Measurements from ENCODE around the gene PIP4K2A.

The PIP4K2A gene

GRCh38 chr10:22635650-22636049, 78.7 kb downstream of the PIP4K2A start:
- no peak for ATAC-seq
- TF ChIP-seq ARNTL (CRISPR knock-in tag; IDR thresholded peaks at IDR 0.05; ENCODE audit: borderline replicate concordance, low read depth) = no peak
- TF ChIP-seq ESRRG (CRISPR knock-in tag; IDR thresholded peaks at IDR 0.05) = no peak
- TF ChIP-seq CREB5 (CRISPR knock-in tag; IDR thresholded peaks at IDR 0.05; ENCODE audit: low read depth) = no peak
- no peak for TF ChIP-seq TOX (CRISPR knock-in tag; IDR thresholded peaks at IDR 0.05; ENCODE audit: borderline replicate concordance)
- no peak for TF ChIP-seq TSHZ2 (CRISPR knock-in tag; IDR thresholded peaks at IDR 0.05)
- no peak for TF ChIP-seq ZC3H10 (CRISPR knock-in tag; IDR thresholded peaks at IDR 0.05)

GRCh38 chr10:22634606-22635459, 79.5 kb downstream of the PIP4K2A start:
- no peak for TF ChIP-seq PPARA (CRISPR knock-in tag; IDR thresholded peaks at IDR 0.05; ENCODE audit: borderline replicate concordance)
- no peak for TF ChIP-seq TSHZ2 (CRISPR knock-in tag; IDR thresholded peaks at IDR 0.05)
- TF ChIP-seq RARB (CRISPR knock-in tag; IDR thresholded peaks at IDR 0.05) = no peak
- TF ChIP-seq TCF4 (CRISPR knock-in tag; IDR thresholded peaks at IDR 0.05; ENCODE audit: borderline replicate concordance) = no peak
- TF ChIP-seq SNAI2 (CRISPR knock-in tag; IDR thresholded peaks at IDR 0.05) = no peak
- TF ChIP-seq ZC3H10 (CRISPR knock-in tag; IDR thresholded peaks at IDR 0.05) = no peak
- TF ChIP-seq GLIS3 (CRISPR knock-in tag; IDR thresholded peaks at IDR 0.05) = no peak
- TF ChIP-seq TOX (CRISPR knock-in tag; IDR thresholded peaks at IDR 0.05; ENCODE audit: borderline replicate concordance) = no peak
- TF ChIP-seq ZFP3 (CRISPR knock-in tag; IDR thresholded peaks at IDR 0.05) = no peak
- TF ChIP-seq ISL1 (CRISPR knock-in tag; IDR thresholded peaks at IDR 0.05) = no peak
- TF ChIP-seq BACH2 (CRISPR knock-in tag; IDR thresholded peaks at IDR 0.05; ENCODE audit: borderline replicate concordance) = no peak
- ATAC-seq = no peak

- TF ChIP-seq ZC3H10 (CRISPR knock-in tag; IDR thresholded peaks at IDR 0.05) (no peak), GLIS3 (CRISPR knock-in tag; IDR thresholded peaks at IDR 0.05) (no peak), RARB (CRISPR knock-in tag; IDR thresholded peaks at IDR 0.05) (no peak), CREB5 (CRISPR knock-in tag; IDR thresholded peaks at IDR 0.05; ENCODE audit: low read depth) (no peak), SNAI2 (CRISPR knock-in tag; IDR thresholded peaks at IDR 0.05) (no peak), TCF4 (CRISPR knock-in tag; IDR thresholded peaks at IDR 0.05; ENCODE audit: borderline replicate concordance) (no peak)
- ATAC-seq = no peak
These were observed 80.3 kb downstream of the PIP4K2A start for GRCh38 chr10:22634093-22634492.

GRCh38 chr10:22633528-22633927, 80.8 kb downstream of the PIP4K2A start:
- TF ChIP-seq GLIS3 (CRISPR knock-in tag; IDR thresholded peaks at IDR 0.05) (no peak), ZNF8 (CRISPR knock-in tag; IDR thresholded peaks at IDR 0.05) (no peak), ZC3H10 (CRISPR knock-in tag; IDR thresholded peaks at IDR 0.05) (no peak), TCF4 (CRISPR knock-in tag; IDR thresholded peaks at IDR 0.05; ENCODE audit: borderline replicate concordance) (no peak), SNAI2 (CRISPR knock-in tag; IDR thresholded peaks at IDR 0.05) (no peak), CSRNP3 (CRISPR knock-in tag; IDR thresholded peaks at IDR 0.05) (no peak)
- ATAC-seq = no peak

Measured in SK-N-SH treated with all-trans-retinoic acid at 6 μM for 48 hours (cell line).